Body of pancreas (tissue), 4 donors: ENCODE data around the gene RBCK1.

ENCODE experiments used
- POLR2A ChIP-seq, 3 donors: fragments of 450-650 bp; IDR thresholded peaks; one replicate each; pipeline ENCODE4 v1.6.1; 2016; ENCODE audit warnings: antibody characterized with exemption in 3 of 3, mild to moderate bottlenecking in 2 of 3
- TF ChIP-seq, protein P1 (sequence below), 7 experiments: fragments of 450-650 bp in 4 of 7; fragments of 200-600 bp in 3 of 7; sonication (generic) in 3 of 7; IDR thresholded peaks; one replicate each; pipeline ENCODE4 v1.5.1; 2016 to 2019; ENCODE audit warnings: antibody characterized with exemption in 7 of 7

DNA sequence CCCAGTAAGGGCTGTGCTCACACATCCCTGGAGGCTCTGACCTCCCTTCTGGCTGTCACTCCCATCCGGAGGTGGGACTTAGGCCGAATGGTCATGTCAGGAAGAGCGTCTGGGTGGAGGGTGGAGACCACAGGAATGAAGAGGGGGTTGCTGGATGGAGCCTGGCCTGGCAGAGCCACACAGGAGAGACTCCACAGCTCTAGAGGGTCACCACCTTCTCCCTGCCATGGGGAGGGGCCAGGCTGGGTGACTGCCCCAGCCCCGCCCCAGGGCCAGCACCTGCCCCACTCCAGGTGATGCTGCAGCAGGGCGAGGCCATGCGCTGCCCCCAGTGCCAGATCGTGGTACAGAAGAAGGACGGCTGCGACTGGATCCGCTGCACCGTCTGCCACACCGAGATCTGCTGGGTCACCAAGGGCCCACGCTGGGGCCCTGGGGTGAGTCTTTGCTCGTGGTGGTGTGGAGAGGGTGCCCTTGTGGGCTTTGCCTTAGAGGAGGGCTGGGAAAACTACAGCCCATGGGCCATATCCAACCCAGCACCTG lies 20.6 kb downstream of the RBCK1 start:
- TF ChIP-seq, protein P1, sequence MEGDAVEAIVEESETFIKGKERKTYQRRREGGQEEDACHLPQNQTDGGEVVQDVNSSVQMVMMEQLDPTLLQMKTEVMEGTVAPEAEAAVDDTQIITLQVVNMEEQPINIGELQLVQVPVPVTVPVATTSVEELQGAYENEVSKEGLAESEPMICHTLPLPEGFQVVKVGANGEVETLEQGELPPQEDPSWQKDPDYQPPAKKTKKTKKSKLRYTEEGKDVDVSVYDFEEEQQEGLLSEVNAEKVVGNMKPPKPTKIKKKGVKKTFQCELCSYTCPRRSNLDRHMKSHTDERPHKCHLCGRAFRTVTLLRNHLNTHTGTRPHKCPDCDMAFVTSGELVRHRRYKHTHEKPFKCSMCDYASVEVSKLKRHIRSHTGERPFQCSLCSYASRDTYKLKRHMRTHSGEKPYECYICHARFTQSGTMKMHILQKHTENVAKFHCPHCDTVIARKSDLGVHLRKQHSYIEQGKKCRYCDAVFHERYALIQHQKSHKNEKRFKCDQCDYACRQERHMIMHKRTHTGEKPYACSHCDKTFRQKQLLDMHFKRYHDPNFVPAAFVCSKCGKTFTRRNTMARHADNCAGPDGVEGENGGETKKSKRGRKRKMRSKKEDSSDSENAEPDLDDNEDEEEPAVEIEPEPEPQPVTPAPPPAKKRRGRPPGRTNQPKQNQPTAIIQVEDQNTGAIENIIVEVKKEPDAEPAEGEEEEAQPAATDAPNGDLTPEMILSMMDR (IDR thresholded peaks at IDR 0.05) = no peak
- no peak for TF ChIP-seq POLR2A (IDR thresholded peaks at IDR 0.05)
